ENCODE measurements around the gene NFIX.

GRCh38 chr19:13033244-13033643 lies 38.0 kb downstream of the NFIX start:
- TF ChIP-seq, protein P1, sequence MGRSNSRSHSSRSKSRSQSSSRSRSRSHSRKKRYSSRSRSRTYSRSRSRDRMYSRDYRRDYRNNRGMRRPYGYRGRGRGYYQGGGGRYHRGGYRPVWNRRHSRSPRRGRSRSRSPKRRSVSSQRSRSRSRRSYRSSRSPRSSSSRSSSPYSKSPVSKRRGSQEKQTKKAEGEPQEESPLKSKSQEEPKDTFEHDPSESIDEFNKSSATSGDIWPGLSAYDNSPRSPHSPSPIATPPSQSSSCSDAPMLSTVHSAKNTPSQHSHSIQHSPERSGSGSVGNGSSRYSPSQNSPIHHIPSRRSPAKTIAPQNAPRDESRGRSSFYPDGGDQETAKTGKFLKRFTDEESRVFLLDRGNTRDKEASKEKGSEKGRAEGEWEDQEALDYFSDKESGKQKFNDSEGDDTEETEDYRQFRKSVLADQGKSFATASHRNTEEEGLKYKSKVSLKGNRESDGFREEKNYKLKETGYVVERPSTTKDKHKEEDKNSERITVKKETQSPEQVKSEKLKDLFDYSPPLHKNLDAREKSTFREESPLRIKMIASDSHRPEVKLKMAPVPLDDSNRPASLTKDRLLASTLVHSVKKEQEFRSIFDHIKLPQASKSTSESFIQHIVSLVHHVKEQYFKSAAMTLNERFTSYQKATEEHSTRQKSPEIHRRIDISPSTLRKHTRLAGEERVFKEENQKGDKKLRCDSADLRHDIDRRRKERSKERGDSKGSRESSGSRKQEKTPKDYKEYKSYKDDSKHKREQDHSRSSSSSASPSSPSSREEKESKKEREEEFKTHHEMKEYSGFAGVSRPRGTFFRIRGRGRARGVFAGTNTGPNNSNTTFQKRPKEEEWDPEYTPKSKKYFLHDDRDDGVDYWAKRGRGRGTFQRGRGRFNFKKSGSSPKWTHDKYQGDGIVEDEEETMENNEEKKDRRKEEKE (IDR thresholded peaks at IDR 0.05): no peak
- no peak for TF ChIP-seq POLR2A (IDR thresholded peaks at IDR 0.05; ENCODE audit: insufficient read depth in 1 of 2, low read depth in 2 of 2, low read length in 2 of 2)
